ENCODE data around the gene FOXE3. TPM values are rescaled to one million over a fixed set of nuclear protein-coding genes. Genes with fewer than 3 reads are reported as not detected.

Gene FOXE3
- total RNA-seq, 1 donor from 2014 or later: not detected

GRCh38 chr1:47405697-47406096, 10.4 kb upstream of the FOXE3 start:
- DNase-seq (ENCODE audit: low spot score): no peak

GRCh38 chr1:47406966-47407365, 9.1 kb upstream of the FOXE3 start:
- no peak for DNase-seq (ENCODE audit: low spot score)

- no peak for DNase-seq (ENCODE audit: low spot score)
Measured at GRCh38 chr1:47407481-47407880, 8.6 kb upstream of the FOXE3 start.

DNA sequence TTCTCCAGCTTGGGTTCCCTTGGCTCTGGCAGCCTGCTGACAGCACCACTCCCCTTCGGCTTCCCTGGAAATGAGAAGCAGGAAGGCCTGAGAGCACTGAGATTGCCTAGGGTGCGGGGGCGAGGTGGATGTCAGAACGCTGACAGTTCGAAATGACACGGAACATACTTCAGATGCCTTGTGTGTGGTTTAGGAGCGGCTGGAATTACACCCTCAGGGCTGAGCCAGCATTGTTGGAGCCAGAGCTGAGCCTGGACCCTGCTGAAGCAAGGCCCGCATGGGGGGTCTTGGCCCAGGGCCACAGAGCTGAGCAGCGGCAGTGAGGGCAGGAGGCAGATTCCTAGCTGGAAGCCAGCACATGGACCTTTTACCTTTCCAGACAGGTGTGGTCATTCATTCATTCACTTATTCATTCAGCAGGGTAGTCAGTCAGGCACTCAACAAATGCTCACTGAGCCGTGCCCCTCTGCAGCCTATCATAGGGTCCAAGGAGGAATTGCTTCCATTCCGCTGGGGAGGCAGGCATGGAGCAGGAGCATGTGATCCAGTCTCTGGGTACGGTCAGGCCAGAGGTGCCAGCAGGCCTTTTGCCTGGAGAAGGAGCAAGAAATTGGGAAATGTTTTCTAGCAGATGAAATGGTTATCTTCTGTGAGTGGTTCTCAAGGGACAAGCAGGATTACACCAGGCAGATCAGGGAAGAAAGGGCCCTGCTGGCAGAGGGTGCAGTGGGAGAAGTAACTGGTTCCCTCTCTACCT, 6.6 kb upstream of the FOXE3 start:
- DNase-seq (ENCODE audit: low spot score): no peak

DNA sequence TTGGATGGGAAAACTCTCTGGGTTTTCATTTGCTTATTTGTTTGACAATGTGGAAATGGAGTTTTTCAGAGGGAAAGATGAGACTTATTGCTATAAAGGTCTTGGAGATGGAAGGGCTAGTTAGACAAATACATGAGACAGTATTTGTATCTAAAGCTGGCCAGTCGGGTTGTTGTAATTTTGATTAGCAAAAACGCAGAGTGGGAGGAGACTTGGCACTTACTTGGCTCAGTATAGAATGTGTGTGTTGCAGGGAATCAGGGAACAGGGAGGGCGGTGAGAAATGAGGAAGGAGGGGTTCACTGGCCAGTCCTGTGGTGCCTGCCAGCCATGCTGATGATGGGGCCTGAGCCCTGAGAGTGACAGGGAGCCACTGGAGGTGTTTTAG, 6.0 kb upstream of the FOXE3 start:
- no peak for DNase-seq (ENCODE audit: low spot score)

DNA sequence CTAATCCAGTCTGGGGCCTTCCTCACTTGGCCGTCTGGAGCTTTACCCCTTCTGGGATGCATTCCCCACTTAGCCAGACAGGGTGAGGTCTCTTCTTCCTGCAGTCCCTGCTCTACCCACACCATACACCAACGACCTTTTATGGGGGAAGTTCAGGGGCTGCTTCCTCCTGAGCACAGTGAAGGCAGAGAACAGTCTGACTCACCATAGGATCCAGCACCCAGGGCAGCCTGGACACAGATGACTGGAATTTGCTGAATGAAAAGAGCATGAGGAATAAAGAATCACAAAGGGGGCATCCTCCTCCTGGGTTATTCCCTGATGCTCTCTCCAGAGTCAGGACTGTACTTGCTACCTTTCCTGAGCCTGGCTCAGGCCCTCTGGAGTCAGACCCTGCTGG, 4.6 kb upstream of the FOXE3 start:
- DNase-seq (ENCODE audit: low spot score): no peak

- no peak for DNase-seq (ENCODE audit: low spot score)
Measured at GRCh38 chr1:47412437-47412836, 3.6 kb upstream of the FOXE3 start.

- no peak for DNase-seq (ENCODE audit: low spot score)
Measured at GRCh38 chr1:47416319-47417169, 459 bp downstream of the FOXE3 start.

DNA sequence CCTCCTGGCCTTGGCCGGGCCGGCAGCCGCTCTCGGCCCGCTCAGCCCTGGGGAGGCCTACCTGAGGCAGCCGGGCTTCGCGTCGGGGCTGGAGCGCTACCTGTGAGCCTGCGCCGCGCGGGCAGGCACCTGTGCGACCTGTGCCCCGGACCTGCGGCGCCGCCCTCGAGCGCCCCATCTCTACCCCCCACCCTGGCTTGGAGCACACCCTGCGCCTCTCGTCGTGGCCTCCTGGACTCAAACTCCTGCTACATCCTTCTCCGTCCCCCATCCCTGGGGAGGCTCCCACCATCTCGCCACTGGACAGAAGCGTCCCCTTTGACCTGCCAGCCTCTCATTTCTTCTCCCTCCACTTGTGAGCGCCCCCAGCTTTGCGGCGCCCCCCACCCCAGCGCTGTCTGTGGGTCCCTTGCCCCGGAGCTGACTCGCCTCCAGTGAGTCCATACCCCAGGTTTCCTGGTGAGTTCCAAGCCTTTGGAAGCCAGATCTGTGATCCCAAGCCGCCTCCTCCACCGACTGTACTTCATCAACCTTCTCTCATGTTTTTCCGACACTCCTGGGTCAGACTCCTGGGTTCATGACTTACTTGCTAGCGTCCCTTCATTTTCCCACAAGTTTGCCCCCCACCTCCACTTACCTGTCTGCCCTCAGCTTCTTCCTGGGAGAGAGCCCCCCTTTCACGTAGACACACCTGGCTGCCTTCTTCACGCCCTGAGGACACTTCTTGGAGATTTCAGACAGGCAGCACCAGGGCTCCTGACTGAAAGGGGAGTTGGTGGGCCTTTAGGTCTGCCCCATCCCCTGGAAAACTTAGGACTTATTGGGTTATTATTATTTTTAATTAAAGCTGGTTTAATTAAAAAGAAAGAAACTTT, 1.3 kb downstream of the FOXE3 start:
- DNase-seq (ENCODE audit: low spot score): no peak

DNA sequence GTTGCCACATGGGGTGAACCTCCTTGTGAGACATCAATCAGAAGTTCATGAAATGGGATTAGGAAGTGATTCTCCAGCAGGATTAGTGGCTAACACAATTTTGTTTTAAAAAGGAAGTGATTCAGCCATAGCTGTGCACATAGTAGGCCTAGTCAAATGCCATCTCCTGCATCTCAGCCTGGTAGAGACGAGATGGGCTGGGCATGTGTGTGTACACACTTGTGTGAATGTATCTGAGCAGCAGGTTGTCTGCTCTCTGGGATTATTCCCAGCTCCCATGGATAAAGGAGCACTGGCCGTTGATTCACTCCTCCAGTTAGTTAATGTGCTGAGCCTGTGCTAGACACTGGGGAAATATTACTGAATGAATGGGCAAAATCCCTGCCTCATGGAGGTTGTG, 2.0 kb downstream of the FOXE3 start:
- DNase-seq (ENCODE audit: low spot score): no peak

GRCh38 chr1:47418681-47419325, 2.7 kb downstream of the FOXE3 start:
- DNase-seq (ENCODE audit: low spot score): no peak

GRCh38 chr1:47420547-47420946, 4.5 kb downstream of the FOXE3 start:
- DNase-seq (ENCODE audit: low spot score): no peak

- no peak for DNase-seq (ENCODE audit: low spot score)
Measured at GRCh38 chr1:47423872-47424271, 7.8 kb downstream of the FOXE3 start.

- no peak for DNase-seq (ENCODE audit: low spot score)
Measured at GRCh38 chr1:47424336-47424982, 8.4 kb downstream of the FOXE3 start.

DNA sequence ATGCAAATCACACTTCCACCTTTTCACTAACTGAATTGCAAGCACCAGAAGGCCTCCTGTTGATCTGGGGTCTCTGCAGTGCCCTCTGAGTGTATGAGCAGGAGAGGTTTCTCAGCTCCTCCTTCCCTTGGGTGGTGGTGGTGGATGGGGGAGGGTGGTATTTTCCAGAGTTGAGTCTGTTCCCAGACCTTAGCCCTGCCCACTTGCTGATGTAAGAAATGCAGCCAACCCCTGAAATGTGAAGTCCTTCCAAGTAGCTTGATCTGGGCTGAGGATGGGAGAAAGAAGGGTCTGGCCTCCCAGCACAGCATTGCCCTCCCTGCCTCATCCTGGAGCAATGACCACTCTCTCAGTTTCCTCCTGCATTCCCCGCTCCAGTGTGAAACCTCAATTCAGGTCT, 15.4 kb downstream of the FOXE3 start:
- no peak for DNase-seq (ENCODE audit: low spot score)

DNA sequence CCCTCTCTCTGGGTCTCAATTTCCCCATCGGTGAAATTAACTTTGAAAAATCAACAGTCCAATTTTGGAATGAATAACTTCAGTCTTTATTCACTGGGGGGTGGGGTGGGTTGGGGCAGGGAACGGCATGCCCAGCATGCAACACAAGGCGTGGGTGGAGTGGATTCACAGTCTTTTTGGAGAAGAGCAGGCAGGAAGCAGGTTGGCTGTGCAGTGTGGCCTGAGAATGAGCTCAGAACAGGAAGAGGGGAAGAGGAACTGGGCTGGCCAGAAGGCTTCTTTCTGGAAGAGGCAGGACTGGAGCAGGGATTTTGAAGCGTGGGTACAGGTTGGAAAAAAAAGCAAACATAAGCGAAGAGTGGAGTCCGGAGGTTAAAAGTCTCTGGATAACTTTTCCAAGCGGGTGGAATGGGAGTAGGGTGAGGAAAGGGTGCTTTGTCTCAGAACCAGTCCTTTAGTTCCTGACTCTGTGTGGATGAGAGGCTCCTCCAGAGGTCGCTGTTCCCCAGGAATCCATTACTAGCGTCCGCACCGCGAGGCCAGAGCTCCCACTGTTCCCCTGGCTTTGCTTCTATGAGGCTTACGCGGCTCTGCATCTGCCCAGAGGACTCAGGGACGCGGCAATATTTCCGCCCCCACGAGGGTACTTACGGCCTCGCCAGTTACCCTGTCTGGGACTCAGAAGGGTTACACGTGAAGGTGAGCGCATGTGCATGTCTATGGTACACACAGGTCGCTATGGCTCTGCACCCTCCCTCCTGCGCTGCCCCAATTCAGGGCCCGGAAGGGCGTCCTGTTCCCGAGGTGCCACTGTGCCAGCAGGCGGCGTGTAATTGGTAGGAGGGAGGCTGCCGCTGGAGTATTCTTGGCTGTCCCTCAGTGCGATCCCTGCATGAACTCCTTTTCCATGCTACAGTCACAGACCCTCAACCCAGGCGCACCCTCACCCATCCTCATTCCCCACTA, 16.3 kb downstream of the FOXE3 start:
- peak; percentile 88 for DNase-seq (ENCODE audit: low spot score)

DNA sequence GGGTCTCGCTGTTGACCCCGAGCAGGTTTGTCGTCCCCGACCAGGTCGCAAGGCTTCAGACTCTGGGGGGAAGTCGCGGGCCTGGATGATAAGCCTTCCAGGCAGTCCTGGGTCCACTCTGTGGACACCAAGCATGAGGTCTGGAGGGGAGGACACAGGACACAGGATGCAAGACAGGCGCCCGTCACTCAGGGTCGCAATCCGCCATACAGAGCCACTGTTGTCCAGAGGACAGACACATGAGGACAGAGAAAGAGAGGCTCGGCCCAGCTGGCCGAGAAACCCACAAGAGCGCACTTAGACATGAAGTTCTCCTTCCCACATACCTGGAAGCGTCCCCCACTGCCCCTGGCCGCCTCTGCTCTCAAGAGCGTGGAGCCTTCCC, 16.9 kb downstream of the FOXE3 start:
- DNase-seq (ENCODE audit: low spot score): no peak

- DNase-seq (ENCODE audit: low spot score): no peak
Measured at GRCh38 chr1:47433477-47434050, 17.5 kb downstream of the FOXE3 start.

DNA sequence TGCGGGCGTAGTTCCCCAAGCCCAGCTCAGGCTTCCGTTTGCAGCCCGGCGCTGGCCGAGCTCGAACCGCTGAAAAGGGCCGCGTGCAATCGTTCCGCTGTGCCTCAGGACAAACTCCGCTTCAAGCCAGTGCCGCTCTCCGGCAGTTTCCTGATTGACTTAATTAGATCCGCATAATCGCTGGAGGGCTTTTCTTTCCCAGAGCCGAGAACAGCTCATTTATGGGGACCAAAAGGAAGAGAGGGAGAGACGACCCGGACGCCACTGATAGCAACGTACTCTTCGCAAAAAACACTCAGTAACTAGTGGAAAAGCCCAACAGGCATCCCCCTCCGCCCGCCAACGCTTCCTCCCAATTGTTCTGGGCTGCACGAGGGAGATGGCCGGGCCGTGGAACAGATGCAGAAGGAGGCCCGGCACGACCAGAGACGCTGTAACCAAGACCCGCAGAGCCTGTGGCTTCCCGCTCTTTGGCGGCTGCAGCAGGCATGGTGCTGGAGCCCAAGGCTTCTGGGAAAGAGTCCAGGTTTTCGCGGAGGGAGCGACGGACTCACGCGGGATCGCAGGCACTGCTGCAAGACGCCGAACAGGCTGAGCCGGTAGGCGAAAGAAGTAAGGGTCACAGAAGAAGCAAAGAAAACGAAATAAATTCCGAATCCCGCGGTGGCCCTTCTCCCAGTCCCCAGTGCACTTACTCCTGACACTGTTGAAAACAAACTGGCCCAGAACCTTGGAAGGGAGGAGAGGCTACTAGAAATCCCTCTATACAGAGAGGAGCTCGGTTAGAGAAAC, 18.2 kb downstream of the FOXE3 start:
- peak; percentile 64 for DNase-seq (ENCODE audit: low spot score)

Measured in mucosa of gallbladder (tissue), 1 donor.